HepG2 (cell line): ENCODE results near the gene SRCIN1. TPM values are rescaled to one million over a fixed set of nuclear protein-coding genes. Genes with fewer than 3 reads are reported as not detected.
A peak's percentile ranks its signal among the peaks of the same experiment; 100 is the strongest.

Experiments
- HOXD1 ChIP-seq: sonication (generic); formaldehyde crosslinking; IDR thresholded peaks from 2 replicates; pipeline ENCODE4 v1.5.0; 2020; ENCODE audit warnings: missing genetic modification reagents
- KAT2B ChIP-seq: fragments of 150-350 bp; IDR thresholded peaks from 2 replicates; pipeline ENCODE4 v1.6.1; 2014; ENCODE audit warnings: low read depth, low read length, borderline replicate concordance
- ZNF672 ChIP-seq: sonication (generic); formaldehyde crosslinking; IDR thresholded peaks from 2 replicates; pipeline ENCODE4 v1.8.1; 2022; ENCODE audit warnings: missing genetic modification reagents
- polyA plus RNA-seq, 8 experiments: library from polyadenylated mRNA; depleted of rRNA in 3 of 8; stranded (reverse) in 7 of 8; unstranded in 1 of 8; fragments of >200 nt; fragmentation: Illumina TruSeq in 4 of 8; extraction: Trizol in 4 of 8; gene quantifications; 2 replicates each; pipeline versions ENCODE4 v1.2.1 to v1.2.3, GENCODE V29; 2011 to 2016; ENCODE audit warnings: low read depth in 4 of 8, missing spikeins in 1 of 8, mixed read lengths in 1 of 8; ENCODE audit not compliant: insufficient read depth in 1 of 8
- total RNA-seq, 5 experiments: library from RNA; depleted of rRNA; stranded (reverse); fragments of >200 nt; fragmentation: Illumina TruSeq; extraction: Trizol; gene quantifications; 2 replicates each; pipeline ENCODE4 v1.2.3, GENCODE V29; 2016; ENCODE audit warnings: low read depth in 1 of 5
- TF ChIP-seq, protein P1 (sequence below): sonication (generic); formaldehyde crosslinking; IDR thresholded peaks from 2 replicates; pipeline ENCODE4 v1.4.0; 2020; ENCODE audit warnings: missing genetic modification reagents, borderline replicate concordance
- TF ChIP-seq, protein P2 (sequence below): sonication (generic); formaldehyde crosslinking; IDR thresholded peaks from 2 replicates; pipeline ENCODE4 v1.8.0; 2022; ENCODE audit warnings: mild to moderate bottlenecking, missing genetic modification reagents; ENCODE audit not compliant: insufficient replicate concordance
- TF ChIP-seq, protein P3 (sequence below): sonication (generic); formaldehyde crosslinking; IDR thresholded peaks from 2 replicates; pipeline ENCODE4 v1.4.0; 2020; ENCODE audit warnings: missing genetic modification reagents
- TF ChIP-seq, protein P4 (sequence below): sonication (generic); formaldehyde crosslinking; IDR thresholded peaks from 2 replicates; pipeline ENCODE4 v1.5.0; 2020; ENCODE audit warnings: mild to moderate bottlenecking, missing genetic modification reagents
- TF ChIP-seq, protein P5 (sequence below): sonication (generic); formaldehyde crosslinking; IDR thresholded peaks from one replicate; pipeline ENCODE4 v1.5.1; 2020; ENCODE audit warnings: mild to moderate bottlenecking, missing genetic modification reagents; ENCODE audit errors: not compliant biosample characterization

Gene SRCIN1
- total and polyA plus RNA-seq, 2 of the 13 experiments (the other 11 are each of a cell fraction or from before 2014, with no cell fraction given) = 1.2 to 9.6 TPM

DNA sequence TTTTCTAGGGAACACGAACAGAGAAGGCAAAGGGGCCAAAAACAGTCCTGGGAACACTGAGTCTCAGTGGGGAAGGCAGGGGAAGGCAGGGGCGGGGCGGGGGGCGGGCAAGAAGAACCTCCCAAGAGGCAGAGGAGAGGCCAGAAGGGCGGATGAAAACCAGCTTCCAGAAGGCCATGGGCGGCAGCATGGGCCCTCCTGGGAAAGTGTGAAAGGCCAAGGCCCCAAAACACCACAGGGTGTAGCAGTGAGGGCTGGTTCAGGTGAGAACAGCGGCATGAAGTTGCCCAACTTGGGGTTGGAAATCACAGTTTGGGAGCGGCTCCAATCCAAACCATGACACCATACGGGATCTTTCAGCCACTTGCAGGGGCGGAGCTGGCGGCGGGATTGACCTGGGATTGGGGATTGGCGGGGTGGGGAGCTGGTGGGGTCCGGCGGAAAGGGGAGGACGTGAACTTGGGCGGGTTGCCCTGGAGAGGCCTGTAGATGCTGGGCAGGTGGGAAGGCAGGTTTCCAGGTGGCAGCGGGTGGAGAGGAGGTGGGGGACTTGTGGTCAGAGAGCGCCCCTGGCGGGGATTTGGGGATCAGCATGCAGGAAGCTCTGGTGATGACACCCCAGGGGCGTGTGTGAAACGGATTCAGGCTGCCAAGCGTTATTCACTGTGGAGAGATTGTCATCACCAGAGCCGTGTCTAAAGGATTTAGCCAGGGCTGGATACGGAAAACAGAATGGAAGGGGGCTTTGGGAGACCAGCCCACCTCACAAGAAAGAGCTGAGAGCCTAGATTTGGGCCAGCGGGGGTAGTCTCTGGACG is 96.6 kb downstream of the SRCIN1 start (continued):
- TF ChIP-seq, protein P1, sequence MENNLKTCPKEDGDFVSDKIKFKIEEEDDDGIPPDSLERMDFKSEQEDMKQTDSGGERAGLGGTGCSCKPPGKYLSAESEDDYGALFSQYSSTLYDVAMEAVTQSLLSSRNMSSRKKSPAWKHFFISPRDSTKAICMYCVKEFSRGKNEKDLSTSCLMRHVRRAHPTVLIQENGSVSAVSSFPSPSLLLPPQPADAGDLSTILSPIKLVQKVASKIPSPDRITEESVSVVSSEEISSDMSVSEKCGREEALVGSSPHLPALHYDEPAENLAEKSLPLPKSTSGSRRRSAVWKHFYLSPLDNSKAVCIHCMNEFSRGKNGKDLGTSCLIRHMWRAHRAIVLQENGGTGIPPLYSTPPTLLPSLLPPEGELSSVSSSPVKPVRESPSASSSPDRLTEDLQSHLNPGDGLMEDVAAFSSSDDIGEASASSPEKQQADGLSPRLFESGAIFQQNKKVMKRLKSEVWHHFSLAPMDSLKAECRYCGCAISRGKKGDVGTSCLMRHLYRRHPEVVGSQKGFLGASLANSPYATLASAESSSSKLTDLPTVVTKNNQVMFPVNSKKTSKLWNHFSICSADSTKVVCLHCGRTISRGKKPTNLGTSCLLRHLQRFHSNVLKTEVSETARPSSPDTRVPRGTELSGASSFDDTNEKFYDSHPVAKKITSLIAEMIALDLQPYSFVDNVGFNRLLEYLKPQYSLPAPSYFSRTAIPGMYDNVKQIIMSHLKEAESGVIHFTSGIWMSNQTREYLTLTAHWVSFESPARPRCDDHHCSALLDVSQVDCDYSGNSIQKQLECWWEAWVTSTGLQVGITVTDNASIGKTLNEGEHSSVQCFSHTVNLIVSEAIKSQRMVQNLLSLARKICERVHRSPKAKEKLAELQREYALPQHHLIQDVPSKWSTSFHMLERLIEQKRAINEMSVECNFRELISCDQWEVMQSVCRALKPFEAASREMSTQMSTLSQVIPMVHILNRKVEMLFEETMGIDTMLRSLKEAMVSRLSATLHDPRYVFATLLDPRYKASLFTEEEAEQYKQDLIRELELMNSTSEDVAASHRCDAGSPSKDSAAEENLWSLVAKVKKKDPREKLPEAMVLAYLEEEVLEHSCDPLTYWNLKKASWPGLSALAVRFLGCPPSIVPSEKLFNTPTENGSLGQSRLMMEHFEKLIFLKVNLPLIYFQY (CRISPR knock-in tag) = 0 out of 2 replicates have a peak, but pooled peaks have one; percentile 20
- TF ChIP-seq, protein P2, sequence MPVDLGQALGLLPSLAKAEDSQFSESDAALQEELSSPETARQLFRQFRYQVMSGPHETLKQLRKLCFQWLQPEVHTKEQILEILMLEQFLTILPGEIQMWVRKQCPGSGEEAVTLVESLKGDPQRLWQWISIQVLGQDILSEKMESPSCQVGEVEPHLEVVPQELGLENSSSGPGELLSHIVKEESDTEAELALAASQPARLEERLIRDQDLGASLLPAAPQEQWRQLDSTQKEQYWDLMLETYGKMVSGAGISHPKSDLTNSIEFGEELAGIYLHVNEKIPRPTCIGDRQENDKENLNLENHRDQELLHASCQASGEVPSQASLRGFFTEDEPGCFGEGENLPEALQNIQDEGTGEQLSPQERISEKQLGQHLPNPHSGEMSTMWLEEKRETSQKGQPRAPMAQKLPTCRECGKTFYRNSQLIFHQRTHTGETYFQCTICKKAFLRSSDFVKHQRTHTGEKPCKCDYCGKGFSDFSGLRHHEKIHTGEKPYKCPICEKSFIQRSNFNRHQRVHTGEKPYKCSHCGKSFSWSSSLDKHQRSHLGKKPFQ (CRISPR knock-in tag) = no peak
- TF ChIP-seq, protein P3, sequence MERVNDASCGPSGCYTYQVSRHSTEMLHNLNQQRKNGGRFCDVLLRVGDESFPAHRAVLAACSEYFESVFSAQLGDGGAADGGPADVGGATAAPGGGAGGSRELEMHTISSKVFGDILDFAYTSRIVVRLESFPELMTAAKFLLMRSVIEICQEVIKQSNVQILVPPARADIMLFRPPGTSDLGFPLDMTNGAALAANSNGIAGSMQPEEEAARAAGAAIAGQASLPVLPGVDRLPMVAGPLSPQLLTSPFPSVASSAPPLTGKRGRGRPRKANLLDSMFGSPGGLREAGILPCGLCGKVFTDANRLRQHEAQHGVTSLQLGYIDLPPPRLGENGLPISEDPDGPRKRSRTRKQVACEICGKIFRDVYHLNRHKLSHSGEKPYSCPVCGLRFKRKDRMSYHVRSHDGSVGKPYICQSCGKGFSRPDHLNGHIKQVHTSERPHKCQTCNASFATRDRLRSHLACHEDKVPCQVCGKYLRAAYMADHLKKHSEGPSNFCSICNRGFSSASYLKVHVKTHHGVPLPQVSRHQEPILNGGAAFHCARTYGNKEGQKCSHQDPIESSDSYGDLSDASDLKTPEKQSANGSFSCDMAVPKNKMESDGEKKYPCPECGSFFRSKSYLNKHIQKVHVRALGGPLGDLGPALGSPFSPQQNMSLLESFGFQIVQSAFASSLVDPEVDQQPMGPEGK = peak; percentile 57; the same call in 1 of the 2 replicates
- TF ChIP-seq ZNF672 = no peak
- TF ChIP-seq, protein P4, sequence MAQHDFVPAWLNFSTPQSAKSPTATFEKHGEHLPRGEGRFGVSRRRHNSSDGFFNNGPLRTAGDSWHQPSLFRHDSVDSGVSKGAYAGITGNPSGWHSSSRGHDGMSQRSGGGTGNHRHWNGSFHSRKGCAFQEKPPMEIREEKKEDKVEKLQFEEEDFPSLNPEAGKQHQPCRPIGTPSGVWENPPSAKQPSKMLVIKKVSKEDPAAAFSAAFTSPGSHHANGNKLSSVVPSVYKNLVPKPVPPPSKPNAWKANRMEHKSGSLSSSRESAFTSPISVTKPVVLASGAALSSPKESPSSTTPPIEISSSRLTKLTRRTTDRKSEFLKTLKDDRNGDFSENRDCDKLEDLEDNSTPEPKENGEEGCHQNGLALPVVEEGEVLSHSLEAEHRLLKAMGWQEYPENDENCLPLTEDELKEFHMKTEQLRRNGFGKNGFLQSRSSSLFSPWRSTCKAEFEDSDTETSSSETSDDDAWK (CRISPR knock-in tag) = no peak
- TF ChIP-seq KAT2B = no peak
- TF ChIP-seq HOXD1 (CRISPR knock-in tag) = no peak
- TF ChIP-seq, protein P5, sequence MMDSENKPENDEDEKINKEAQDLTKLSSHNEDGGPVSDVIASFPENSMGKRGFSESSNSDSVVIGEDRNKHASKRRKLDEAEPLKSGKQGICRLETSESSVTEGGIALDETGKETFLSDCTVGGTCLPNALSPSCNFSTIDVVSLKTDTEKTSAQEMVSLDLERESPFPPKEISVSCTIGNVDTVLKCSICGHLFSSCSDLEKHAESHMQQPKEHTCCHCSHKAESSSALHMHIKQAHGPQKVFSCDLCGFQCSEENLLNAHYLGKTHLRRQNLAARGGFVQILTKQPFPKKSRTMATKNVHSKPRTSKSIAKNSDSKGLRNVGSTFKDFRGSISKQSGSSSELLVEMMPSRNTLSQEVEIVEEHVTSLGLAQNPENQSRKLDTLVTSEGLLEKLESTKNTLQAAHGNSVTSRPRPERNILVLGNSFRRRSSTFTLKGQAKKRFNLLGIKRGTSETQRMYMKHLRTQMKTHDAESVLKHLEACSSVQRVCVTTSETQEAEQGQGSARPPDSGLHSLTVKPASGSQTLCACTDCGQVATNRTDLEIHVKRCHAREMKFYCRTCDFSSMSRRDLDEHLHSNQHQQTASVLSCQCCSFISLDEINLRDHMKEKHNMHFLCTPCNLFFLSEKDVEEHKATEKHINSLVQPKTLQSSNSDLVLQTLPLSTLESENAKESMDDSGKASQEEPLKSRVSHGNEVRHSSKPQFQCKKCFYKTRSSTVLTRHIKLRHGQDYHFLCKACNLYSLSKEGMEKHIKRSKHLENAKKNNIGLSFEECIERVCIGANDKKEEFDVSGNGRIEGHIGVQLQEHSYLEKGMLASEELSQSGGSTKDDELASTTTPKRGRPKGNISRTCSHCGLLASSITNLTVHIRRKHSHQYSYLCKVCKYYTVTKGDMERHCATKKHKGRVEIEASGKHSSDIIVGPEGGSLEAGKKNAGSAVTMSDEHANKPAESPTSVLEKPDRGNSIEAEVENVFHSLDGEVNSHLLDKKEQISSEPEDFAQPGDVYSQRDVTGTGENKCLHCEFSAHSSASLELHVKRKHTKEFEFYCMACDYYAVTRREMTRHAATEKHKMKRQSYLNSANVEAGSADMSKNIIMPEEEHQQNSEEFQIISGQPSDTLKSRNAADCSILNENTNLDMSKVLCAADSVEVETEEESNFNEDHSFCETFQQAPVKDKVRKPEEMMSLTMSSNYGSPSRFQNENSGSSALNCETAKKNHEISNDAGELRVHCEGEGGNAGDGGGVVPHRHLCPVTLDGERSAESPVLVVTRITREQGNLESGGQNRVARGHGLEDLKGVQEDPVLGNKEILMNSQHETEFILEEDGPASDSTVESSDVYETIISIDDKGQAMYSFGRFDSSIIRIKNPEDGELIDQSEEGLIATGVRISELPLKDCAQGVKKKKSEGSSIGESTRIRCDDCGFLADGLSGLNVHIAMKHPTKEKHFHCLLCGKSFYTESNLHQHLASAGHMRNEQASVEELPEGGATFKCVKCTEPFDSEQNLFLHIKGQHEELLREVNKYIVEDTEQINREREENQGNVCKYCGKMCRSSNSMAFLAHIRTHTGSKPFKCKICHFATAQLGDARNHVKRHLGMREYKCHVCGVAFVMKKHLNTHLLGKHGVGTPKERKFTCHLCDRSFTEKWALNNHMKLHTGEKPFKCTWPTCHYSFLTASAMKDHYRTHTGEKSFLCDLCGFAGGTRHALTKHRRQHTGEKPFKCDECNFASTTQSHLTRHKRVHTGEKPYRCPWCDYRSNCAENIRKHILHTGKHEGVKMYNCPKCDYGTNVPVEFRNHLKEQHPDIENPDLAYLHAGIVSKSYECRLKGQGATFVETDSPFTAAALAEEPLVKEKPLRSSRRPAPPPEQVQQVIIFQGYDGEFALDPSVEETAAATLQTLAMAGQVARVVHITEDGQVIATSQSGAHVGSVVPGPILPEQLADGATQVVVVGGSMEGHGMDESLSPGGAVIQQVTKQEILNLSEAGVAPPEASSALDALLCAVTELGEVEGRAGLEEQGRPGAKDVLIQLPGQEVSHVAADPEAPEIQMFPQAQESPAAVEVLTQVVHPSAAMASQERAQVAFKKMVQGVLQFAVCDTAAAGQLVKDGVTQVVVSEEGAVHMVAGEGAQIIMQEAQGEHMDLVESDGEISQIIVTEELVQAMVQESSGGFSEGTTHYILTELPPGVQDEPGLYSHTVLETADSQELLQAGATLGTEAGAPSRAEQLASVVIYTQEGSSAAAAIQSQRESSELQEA (CRISPR knock-in tag) = peak; percentile 59
